Lower lobe of right lung (tissue), 2 donors: Measurements from ENCODE around the gene COL19A1. TPM values are rescaled to one million over a fixed set of nuclear protein-coding genes. Genes with fewer than 3 reads are reported as not detected.

Experiments used
- ATAC-seq, 2 donors: fragments of 200-7000 bp; cut with Tn5 transposase; one replicate each; pipeline ENCODE4 v1.9.1; 2020 to 2022; ENCODE audit warnings: mild to moderate bottlenecking in 2 of 2, moderate library complexity in 2 of 2
- DNase-seq: peaks from one replicate; pipeline ENCODE4 v3.0.0-alpha.2; 2020
- H3K27ac ChIP-seq: fragments of 200-600 bp; one replicate; pipeline ENCODE4 v1.8.0; 2022
- H3K27me3 ChIP-seq: fragments of 200-600 bp; one replicate; pipeline ENCODE4 v1.8.0; 2022; ENCODE audit warnings: low read depth
- H3K36me3 ChIP-seq: fragments of 200-600 bp; one replicate; pipeline ENCODE4 v1.8.0; 2022; ENCODE audit warnings: mild to moderate bottlenecking
- H3K4me1 ChIP-seq: fragments of 200-600 bp; one replicate; pipeline ENCODE4 v1.8.0; 2022
- H3K4me3 ChIP-seq: fragments of 200-600 bp; one replicate; pipeline ENCODE4 v1.8.0; 2022; ENCODE audit warnings: mild to moderate bottlenecking
- H3K9me3 ChIP-seq: fragments of 200-600 bp; one replicate; pipeline ENCODE4 v1.8.0; 2022
- intact Hi-C: fragments of 100-400 bp; cut with DNase I; formaldehyde crosslinking; loops from one replicate; pipeline ENCODE4 v1.11.0; 2022
- long read RNA-seq: library from polyadenylated mRNA; unstranded; transcript quantifications from one replicate; pipeline ENCODE4 v2.0.0, GENCODE V29; 2021
- total RNA-seq: library from RNA; stranded (reverse); fragmentation: NEBNext Ultra II Directional; extraction: Animal tissue kit (Norgen Biotek cat#: 25700); gene quantifications from one replicate; pipeline ENCODE4 v1.2.1, GENCODE V29; 2021
- TF ChIP-seq, protein P1 (sequence below): fragments of 200-600 bp; IDR thresholded peaks from one replicate; pipeline ENCODE4 v1.8.0; 2022; ENCODE audit warnings: antibody characterized with exemption, mild to moderate bottlenecking
- donor health status: DM: no; HTN: yes; CAD: no; lungs with severe emphysema.

Gene COL19A1
- total RNA-seq, result not detected
- long read RNA-seq, result 0 reads

DNA sequence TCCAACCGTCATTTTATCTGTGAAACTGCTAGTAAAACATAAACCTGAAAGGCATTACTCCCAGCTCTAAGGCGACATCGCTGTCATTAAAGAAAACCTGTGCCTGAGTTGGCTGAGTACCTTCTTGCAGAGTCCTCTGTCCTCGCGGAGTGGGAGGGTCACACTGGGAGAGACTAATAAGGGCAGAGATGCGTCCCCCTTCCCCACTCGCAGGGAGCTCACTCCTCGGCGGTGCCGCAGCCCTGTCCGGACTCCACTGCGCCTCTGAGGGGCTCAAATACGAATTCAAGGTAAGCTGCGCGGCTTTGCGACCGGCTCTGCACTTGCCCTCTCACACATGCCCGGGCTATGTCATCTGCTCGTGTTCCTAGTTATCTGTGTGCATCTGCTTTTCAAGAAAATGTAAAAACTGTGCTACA, at the start of gene COL19A1:
Gene COL19A1, plus strand, starts transcription at position 206 of the 419 bp plus-strand sequence. CDS start 13,012 bp downstream, outside the sequence.
- Histone ChIP-seq H3K27ac (no peak within 1 kb of the TSS), H3K27me3 (peaks cover 21% of the 10 kb centered on the region), H3K4me1 (peaks cover 11% of the 10 kb centered on the region), H3K36me3 (no peaks in the 10 kb centered on the region), H3K9me3 (no peaks in the 10 kb centered on the region), H3K4me3 (peak within 1 kb of the TSS; percentile 60)
- peak; percentile 41 for DNase-seq
- TF ChIP-seq, protein P1, sequence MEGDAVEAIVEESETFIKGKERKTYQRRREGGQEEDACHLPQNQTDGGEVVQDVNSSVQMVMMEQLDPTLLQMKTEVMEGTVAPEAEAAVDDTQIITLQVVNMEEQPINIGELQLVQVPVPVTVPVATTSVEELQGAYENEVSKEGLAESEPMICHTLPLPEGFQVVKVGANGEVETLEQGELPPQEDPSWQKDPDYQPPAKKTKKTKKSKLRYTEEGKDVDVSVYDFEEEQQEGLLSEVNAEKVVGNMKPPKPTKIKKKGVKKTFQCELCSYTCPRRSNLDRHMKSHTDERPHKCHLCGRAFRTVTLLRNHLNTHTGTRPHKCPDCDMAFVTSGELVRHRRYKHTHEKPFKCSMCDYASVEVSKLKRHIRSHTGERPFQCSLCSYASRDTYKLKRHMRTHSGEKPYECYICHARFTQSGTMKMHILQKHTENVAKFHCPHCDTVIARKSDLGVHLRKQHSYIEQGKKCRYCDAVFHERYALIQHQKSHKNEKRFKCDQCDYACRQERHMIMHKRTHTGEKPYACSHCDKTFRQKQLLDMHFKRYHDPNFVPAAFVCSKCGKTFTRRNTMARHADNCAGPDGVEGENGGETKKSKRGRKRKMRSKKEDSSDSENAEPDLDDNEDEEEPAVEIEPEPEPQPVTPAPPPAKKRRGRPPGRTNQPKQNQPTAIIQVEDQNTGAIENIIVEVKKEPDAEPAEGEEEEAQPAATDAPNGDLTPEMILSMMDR, result no peak
- intact Hi-C loops, result no loop called here
- ATAC-seq, result peak; percentile 51 to 52

DNA sequence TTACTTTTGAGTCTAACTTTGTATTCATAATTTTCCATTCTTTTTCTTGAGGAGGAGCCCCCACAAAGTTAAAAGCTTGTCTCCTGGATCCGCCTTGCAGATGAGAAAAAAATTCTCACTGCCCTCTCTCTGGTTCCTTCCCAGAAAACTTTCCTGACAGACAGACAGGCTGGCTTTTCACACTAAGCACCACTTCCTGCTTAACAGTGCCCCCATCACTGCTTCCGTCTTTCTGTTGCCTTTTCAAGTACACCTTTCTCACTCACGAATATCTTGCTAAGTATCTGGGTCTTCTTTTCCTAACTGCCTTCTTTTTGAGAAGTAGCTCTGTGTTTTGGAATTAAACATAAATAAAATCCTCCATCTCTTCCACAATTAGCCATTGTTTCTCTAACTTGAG, 49.8 kb upstream of the COL19A1 start:
- no peak overlapping the region for H3K27ac ChIP-seq
- intact Hi-C loops, result no loop called here
- ATAC-seq, result no peak
- H3K36me3 ChIP-seq, result no peaks in the 10 kb centered on the region
- peaks cover 9% of the 10 kb centered on the region for H3K4me1 ChIP-seq
- TF ChIP-seq, protein P1, result no peak
- DNase-seq, result no peak
- no peaks in the 10 kb centered on the region for H3K9me3 ChIP-seq
- H3K27me3 ChIP-seq, result no peaks in the 10 kb centered on the region
- H3K4me3 ChIP-seq, result no peak overlapping the region

DNA sequence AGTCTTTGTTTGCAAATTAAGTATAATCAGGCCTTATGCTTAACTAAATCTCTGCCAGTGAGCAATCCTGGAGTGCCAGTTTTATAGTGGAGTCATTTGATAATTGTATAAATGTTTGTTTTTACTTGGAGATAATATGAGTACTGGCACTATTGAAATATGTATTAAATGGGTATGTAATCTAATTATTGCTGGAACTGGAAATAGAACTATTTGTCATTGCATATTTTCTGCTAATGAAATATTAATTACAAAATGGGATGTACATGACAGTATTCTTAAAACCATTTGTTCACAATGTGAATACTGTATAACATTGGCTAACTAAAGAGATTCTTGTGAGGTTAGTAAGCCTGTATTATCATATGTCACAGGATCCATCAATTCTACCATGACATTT, 49.0 kb upstream of the COL19A1 start:
- intact Hi-C loops, result no loop called here
- DNase-seq (no peak), ATAC-seq (no peak)
- Histone ChIP-seq H3K4me3 (no peak overlapping the region), H3K9me3 (no peaks in the 10 kb centered on the region), H3K27me3 (no peaks in the 10 kb centered on the region), H3K27ac (no peak overlapping the region), H3K36me3 (no peaks in the 10 kb centered on the region), H3K4me1 (peaks cover 9% of the 10 kb centered on the region)
- TF ChIP-seq, protein P1, result no peak

DNA sequence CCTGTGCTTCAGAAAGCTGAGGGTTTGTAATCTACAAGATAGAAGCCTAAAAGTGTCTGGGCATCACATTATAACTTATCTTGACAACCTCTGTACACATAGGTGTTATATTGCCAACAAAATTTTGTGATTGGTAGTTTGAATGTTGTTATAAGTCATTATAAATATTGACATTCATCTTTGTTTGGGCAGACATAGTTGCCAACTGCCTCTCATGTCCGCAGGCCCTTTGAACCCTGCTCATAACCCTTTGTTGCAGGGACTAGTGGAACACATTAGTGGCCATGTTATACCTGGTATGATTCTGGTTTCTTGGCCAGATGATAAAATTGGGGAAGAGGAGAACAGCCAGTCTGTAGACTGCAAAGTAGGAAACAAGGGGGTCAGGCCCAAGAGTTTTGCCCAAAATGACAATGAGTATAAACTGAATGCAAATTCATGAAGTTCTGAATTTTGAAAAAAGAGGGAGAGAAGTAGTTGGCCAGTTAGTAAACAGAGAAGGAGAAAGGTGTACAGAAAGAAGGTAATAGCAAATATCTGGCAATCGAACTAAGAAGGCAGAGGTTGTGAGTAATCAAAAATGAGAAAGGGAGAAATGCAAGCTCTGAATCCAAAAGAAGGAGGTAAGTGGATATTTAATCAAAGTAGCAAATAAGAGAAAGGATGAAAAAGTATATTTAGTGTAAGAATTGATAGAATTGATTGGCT, 48.0 kb upstream of the COL19A1 start:
- Histone ChIP-seq H3K27ac (no peak overlapping the region), H3K4me1 (peaks cover 6% of the 10 kb centered on the region), H3K27me3 (no peaks in the 10 kb centered on the region), H3K9me3 (no peaks in the 10 kb centered on the region), H3K4me3 (no peak overlapping the region), H3K36me3 (no peaks in the 10 kb centered on the region)
- ATAC-seq, result no peak
- intact Hi-C loops, result no loop called here
- TF ChIP-seq, protein P1, result no peak
- no peak for DNase-seq

DNA sequence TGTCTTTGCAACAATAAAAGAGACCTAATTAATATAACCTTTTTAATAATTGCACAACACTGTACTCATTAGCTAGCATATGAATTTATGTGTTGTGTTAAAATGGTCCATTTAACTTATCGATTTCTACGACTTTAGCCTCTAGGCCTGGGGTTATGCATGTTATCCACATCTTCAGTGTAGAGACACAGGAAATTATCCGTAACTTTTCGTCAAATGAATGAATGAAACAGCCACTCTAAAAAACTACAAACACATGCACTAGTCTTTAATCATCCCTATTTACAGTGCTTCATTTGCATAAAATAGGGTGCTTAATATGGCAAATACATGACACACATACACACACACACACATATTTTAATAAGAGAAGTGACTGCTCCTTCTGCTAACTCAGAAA, 47.2 kb upstream of the COL19A1 start:
- no peak overlapping the region for H3K4me3 ChIP-seq
- TF ChIP-seq, protein P1, result no peak
- no peaks in the 10 kb centered on the region for H3K9me3 ChIP-seq
- H3K4me1 ChIP-seq, result no peaks in the 10 kb centered on the region
- H3K36me3 ChIP-seq, result no peaks in the 10 kb centered on the region
- H3K27me3 ChIP-seq, result no peaks in the 10 kb centered on the region
- DNase-seq (no peak), ATAC-seq (no peak)
- intact Hi-C loops, result no loop called here
- no peak overlapping the region for H3K27ac ChIP-seq
